Kidney (tissue), 14 donors: ENCODE measurements around the gene CPNE2. TPM values are rescaled to one million over a fixed set of nuclear protein-coding genes. Genes with fewer than 3 reads are reported as not detected.

Experiments used
- DNase-seq, 5 donors: peaks; one replicate each; pipeline ENCODE4 v3.0.0-alpha.2; 2013 to 2020
- FAIRE-seq: peaks from 2 replicates; lab custom pipeline; 2012; peaks lifted over from hg19 to GRCh38; lab: Jason Lieb, UNC
- H3K27ac ChIP-seq, 2 donors: one replicate each; pipeline ENCODE4 v1.7.0; 2013; ENCODE audit warnings: low read depth in 2 of 2, low read length in 2 of 2, inconsistent platforms in 1 of 2
- H3K27me3 ChIP-seq: one replicate; pipeline ENCODE4 v1.7.1; 2013; ENCODE audit warnings: low read length, inconsistent platforms; ENCODE audit not compliant: control insufficient read depth, insufficient read depth
- H3K36me3 ChIP-seq, 3 donors: one replicate each; pipeline versions ENCODE4 v1.7.0 to v1.7.1; 2013; ENCODE audit warnings: low read length in 3 of 3, control low read depth in 1 of 3, inconsistent platforms in 1 of 3; ENCODE audit not compliant: insufficient read depth in 3 of 3, control insufficient read depth in 2 of 3
- H3K4me1 ChIP-seq, 3 donors: one replicate each; pipeline versions ENCODE4 v1.7.0 to v1.7.1; 2013; ENCODE audit warnings: low read length in 3 of 3, inconsistent platforms in 1 of 3, low read depth in 1 of 3; ENCODE audit not compliant: control insufficient read depth in 2 of 3, insufficient read depth in 2 of 3
- H3K4me3 ChIP-seq, 3 donors: one replicate each; pipeline versions ENCODE4 v1.7.0 to v1.8.1; 2013; ENCODE audit warnings: low read length in 3 of 3, control low read depth in 1 of 3, inconsistent platforms in 1 of 3
- H3K9ac ChIP-seq, 3 donors: one replicate each; pipeline versions ENCODE4 v1.7.0 to v1.7.1; 2013; ENCODE audit warnings: low read length in 3 of 3, control low read depth in 1 of 3, inconsistent platforms in 1 of 3
- H3K9me3 ChIP-seq, 3 donors: one replicate each; pipeline versions ENCODE4 v1.7.0 to v1.7.1; 2013; ENCODE audit warnings: low read length in 3 of 3, control low read depth in 1 of 3, inconsistent platforms in 1 of 3; ENCODE audit not compliant: control insufficient read depth in 2 of 3, insufficient read depth in 1 of 3
- intact Hi-C: fragments of 100-400 bp; cut with DNase I; formaldehyde crosslinking; loops from one replicate; pipeline ENCODE4 v1.11.1; 2022
- polyA plus RNA-seq: library from polyadenylated mRNA; stranded (reverse); fragments of 350-450 nt; fragmentation: Illumina TruSeq; extraction: RNeasy Lipid Tissue Mini Kit (QIAGEN cat#74804); gene quantifications from one replicate; pipeline ENCODE4 v1.2.3, GENCODE V29; 2014; ENCODE audit warnings: low read depth, low replicate concordance; ENCODE audit not compliant: insufficient read depth
- total RNA-seq: library from RNA; stranded (reverse); fragmentation: NEBNext Ultra II Directional; extraction: Animal tissue kit (Norgen Biotek cat#: 25700); gene quantifications from one replicate; pipeline ENCODE4 v1.2.1, GENCODE V29; 2021
- TF ChIP-seq, protein P1 (sequence below): IDR thresholded peaks from 3 replicates; pipeline ENCODE4 v1.5.1; 2012; ENCODE audit warnings: mild to moderate bottlenecking, moderate library complexity, borderline replicate concordance; ENCODE audit not compliant: insufficient read depth; ENCODE audit errors: extremely low read depth
- donor health status: control.
- donor health status: control.
- donor health status: control.
- donor health status: control.
- donor health status: control.
- donor health status: DM: yes; HTN: yes; CAD: no.
- donor health status: Normal renal cell carcinoma (clear cell type).

CPNE2 gene
- total and polyA plus RNA-seq, 2 donors from 2014 or later, result 24.1 to 33.1 TPM

DNA sequence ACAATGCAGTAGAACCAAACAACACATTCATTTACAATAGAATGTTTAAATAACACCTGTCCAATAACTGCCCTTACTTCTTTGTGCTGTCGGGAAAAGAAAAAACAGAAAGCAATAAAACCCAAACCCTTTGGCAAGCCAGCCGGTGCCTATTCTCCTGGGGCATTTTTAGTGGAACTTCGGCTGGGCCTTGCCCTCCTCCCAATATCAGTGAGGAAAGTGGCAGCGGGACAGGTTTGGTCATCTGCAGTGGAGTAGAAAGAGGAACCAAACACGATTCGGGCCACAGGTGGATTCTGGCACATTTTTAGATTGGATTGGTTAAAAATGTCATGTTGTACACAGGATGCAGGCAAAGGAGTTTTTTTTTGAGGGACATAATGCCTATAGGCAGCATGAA is 61.5 kb downstream of the CPNE2 start:
- no peak for DNase-seq
- peaks cover 0 to 10% (median 6%) of the 10 kb centered on the region in 3 donors for H3K4me1 ChIP-seq
- no peak overlapping the region for H3K4me3 ChIP-seq
- intact Hi-C loops, result no loop called here
- H3K27me3 ChIP-seq, result no peaks in the 10 kb centered on the region
- H3K9ac ChIP-seq, result no peak overlapping the region
- H3K36me3 ChIP-seq, result peaks cover 9 to 38% (median 24%) of the 10 kb centered on the region in 3 donors
- no peak for FAIRE-seq
- no peak overlapping the region for H3K27ac ChIP-seq
- no peaks in the 10 kb centered on the region for H3K9me3 ChIP-seq
- TF ChIP-seq, protein P1, sequence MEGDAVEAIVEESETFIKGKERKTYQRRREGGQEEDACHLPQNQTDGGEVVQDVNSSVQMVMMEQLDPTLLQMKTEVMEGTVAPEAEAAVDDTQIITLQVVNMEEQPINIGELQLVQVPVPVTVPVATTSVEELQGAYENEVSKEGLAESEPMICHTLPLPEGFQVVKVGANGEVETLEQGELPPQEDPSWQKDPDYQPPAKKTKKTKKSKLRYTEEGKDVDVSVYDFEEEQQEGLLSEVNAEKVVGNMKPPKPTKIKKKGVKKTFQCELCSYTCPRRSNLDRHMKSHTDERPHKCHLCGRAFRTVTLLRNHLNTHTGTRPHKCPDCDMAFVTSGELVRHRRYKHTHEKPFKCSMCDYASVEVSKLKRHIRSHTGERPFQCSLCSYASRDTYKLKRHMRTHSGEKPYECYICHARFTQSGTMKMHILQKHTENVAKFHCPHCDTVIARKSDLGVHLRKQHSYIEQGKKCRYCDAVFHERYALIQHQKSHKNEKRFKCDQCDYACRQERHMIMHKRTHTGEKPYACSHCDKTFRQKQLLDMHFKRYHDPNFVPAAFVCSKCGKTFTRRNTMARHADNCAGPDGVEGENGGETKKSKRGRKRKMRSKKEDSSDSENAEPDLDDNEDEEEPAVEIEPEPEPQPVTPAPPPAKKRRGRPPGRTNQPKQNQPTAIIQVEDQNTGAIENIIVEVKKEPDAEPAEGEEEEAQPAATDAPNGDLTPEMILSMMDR, result no peak

DNA sequence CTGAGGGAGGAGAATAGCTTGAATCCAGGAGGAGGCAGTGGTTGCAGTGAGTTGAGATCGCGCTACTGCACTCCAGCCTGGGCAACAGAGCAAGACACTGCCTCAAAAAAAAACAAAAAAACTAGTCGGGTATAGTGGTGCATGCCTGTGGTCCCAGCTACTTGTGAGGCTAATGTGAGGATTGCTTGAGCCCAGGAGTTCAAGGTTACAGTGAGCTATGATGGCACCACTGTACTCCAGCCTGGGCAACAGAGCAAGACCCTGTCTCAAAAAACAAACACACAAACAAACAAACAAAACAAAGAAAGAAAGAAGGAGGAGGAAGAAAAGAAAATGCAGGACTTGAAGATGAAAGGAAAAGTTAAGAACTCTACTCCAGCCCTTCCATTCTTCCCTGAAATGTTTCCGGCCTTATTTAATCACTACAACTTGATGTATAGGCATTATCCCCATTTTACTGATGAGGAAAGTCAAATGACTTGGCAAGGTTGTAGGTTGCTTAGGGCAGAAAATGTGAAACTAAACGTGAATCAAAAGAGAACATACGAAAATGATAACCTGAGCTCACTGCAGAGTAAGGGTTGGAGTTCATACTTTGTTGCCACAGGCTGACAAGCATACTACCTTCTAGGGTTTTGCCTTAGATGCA is 63.4 kb downstream of the CPNE2 start:
- peaks cover 9 to 38% (median 24%) of the 10 kb centered on the region in 3 donors for H3K36me3 ChIP-seq
- intact Hi-C loops, result no loop called here
- no peak overlapping the region for H3K9ac ChIP-seq
- H3K4me1 ChIP-seq, result peaks cover 0 to 4% (median 0%) of the 10 kb centered on the region in 3 donors
- no peaks in the 10 kb centered on the region for H3K27me3 ChIP-seq
- H3K4me3 ChIP-seq, result no peak overlapping the region
- TF ChIP-seq, protein P1, result no peak
- no peaks in the 10 kb centered on the region for H3K9me3 ChIP-seq
- DNase-seq (no peak), FAIRE-seq (no peak)
- H3K27ac ChIP-seq, result no peak overlapping the region

DNA sequence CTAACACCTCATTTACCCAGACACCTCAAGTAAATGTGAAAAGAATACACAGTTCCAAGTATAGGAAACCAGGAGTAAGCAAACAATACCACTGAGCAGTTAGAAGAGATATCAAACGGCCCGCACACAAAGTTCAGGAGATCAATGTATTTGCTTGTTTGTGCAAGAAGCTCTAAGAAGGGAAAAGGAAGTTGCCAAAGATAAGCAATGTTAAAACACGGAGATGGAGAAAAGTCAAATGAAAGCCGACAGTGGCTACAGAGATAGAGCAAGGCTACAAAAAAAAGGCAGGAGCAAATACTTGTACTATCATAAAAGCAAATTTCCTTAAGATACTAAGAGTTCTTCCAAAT is 63.9 kb downstream of the CPNE2 start:
- intact Hi-C loops, result no loop called here
- no peak overlapping the region for H3K9ac ChIP-seq
- no peaks in the 10 kb centered on the region for H3K27me3 ChIP-seq
- no peaks in the 10 kb centered on the region for H3K9me3 ChIP-seq
- H3K4me3 ChIP-seq, result no peak overlapping the region
- FAIRE-seq (no peak), DNase-seq (no peak)
- TF ChIP-seq, protein P1, result no peak
- H3K36me3 ChIP-seq, result peaks cover 9 to 38% (median 24%) of the 10 kb centered on the region in 3 donors
- no peak overlapping the region for H3K27ac ChIP-seq
- peaks cover 0 to 2% (median 0%) of the 10 kb centered on the region in 3 donors for H3K4me1 ChIP-seq
